HCT116 (cell line): ENCODE measurements around the gene BTC. TPM values are rescaled to one million over a fixed set of nuclear protein-coding genes. Genes with fewer than 3 reads are reported as not detected.
A peak's percentile ranks its signal among the peaks of the same experiment; 100 is the strongest.

ENCODE experiments used
- ATAC-seq: fragments of 200-7000 bp; cut with Tn5 transposase; 2 replicates; pipeline ENCODE4 v1.9.1; 2020; ENCODE audit warnings: mild to moderate bottlenecking, moderate library complexity
- Bru-seq: library from RNA; stranded (reverse); fragments of 400-500 nt; gene quantifications from one replicate; lab custom pipeline; 2021; lab: Mats Ljungman, UMichigan
- BruChase-seq, 2 experiments: library from RNA; stranded (reverse); fragments of 400-500 nt; gene quantifications; one replicate each; lab custom pipeline; 2021; lab: Mats Ljungman, UMichigan
- BruUV-seq: library from RNA; stranded (reverse); fragments of 400-500 nt; replicated peaks from 2 replicates; lab custom pipeline; 2021; lab: Mats Ljungman, UMichigan
- CTCF ChIA-PET: fragments of 300-600 bp; sonication (Branson Sonifier 250); formaldehyde crosslinking; loops from one replicate; lab custom pipeline; 2021; ENCODE audit warnings: antibody characterized with exemption; lab: Charles Lee
- POLR2A ChIA-PET: fragments of 300-600, 350-600 bp; sonication (Branson Sonifier 250); formaldehyde crosslinking; loops from one replicate; lab custom pipeline; 2021; ENCODE audit warnings: antibody characterized with exemption; lab: Charles Lee
- RAD21 ChIA-PET, 2 experiments: fragments of 300-600 bp; sonication (Branson Sonifier 250); formaldehyde crosslinking; loops; one replicate each; lab custom pipeline; 2023; ENCODE audit warnings: low total read pairs in 2 of 2; ENCODE audit not compliant: uncharacterized antibody in 2 of 2, unreplicated experiment in 2 of 2, low non-redundant PET in 1 of 2; lab: Charles Lee
- DNase-seq: peaks from one replicate; pipeline ENCODE4 v3.0.0-alpha.2; 2010; ENCODE audit warnings: low read depth, low spot score
- H2AFZ ChIP-seq: fragments of 200-600 bp; shearing (Covaris generic), sonication (generic); 2 replicates; pipeline ENCODE4 v1.6.1; 2017; ENCODE audit warnings: low read depth, mixed run types, mixed read lengths, antibody characterized with exemption, low read length; ENCODE audit not compliant: poor library complexity, severe bottlenecking
- H3K27ac ChIP-seq: 2 replicates; pipeline ENCODE4 v1.5.1; 2012; ENCODE audit warnings: low read depth, low read length
- H3K27me3 ChIP-seq: fragments of 200-600 bp; sonication (generic); 2 replicates; pipeline ENCODE4 v1.6.1; 2016; ENCODE audit warnings: mixed run types, low read length, mixed read lengths; ENCODE audit not compliant: insufficient read depth
- H3K36me3 ChIP-seq, 2 experiments: fragments of 200-500 bp in 1 of 2; fragments of 200-600 bp in 1 of 2; sonication (Bioruptor generic) in 1 of 2; sonication (generic) in 1 of 2; 2 replicates each; pipeline versions ENCODE4 v1.5.1 to v1.6.1; 2014 to 2016; ENCODE audit warnings: low read length in 2 of 2, inconsistent platforms in 1 of 2, mixed read lengths in 1 of 2, mixed run types in 1 of 2; ENCODE audit not compliant: insufficient read depth in 2 of 2, control insufficient read depth in 1 of 2
- H3K4me1 ChIP-seq, 2 experiments: fragments of 200-600 bp in 1 of 2; sonication (generic) in 1 of 2; 2 replicates each; pipeline versions ENCODE4 v1.5.1 to v1.6.1; 2012 to 2017; ENCODE audit warnings: low read length in 2 of 2, inconsistent platforms in 1 of 2, mild to moderate bottlenecking in 1 of 2, mixed read lengths in 1 of 2, mixed run types in 1 of 2, moderate library complexity in 1 of 2; ENCODE audit not compliant: insufficient read depth in 2 of 2, control insufficient read depth in 1 of 2
- H3K4me2 ChIP-seq: fragments of 200-600 bp; sonication (generic); 2 replicates; pipeline ENCODE4 v1.6.1; 2017; ENCODE audit warnings: mixed run types, low read length, mixed read lengths
- H3K4me3 ChIP-seq, 2 experiments: fragments of 200-600 bp in 1 of 2; sonication (generic) in 1 of 2; replicated peaks in 1 of 2; 2 replicates each; pipeline ENCODE4 v1.5.1; 2011 to 2016; ENCODE audit warnings: low read length in 2 of 2, control low read depth in 1 of 2, low read depth in 1 of 2, mild to moderate bottlenecking in 1 of 2, mixed read lengths in 1 of 2, mixed run types in 1 of 2
- H3K79me2 ChIP-seq: fragments of 200-600 bp; sonication (generic); 2 replicates; pipeline ENCODE4 v1.6.1; 2017; ENCODE audit warnings: mild to moderate bottlenecking, mixed run types, low read length, moderate library complexity, mixed read lengths; ENCODE audit not compliant: insufficient read depth
- H3K9ac ChIP-seq: fragments of 200-600 bp; sonication (generic); 2 replicates; pipeline ENCODE4 v1.6.1; 2016; ENCODE audit warnings: low read length, mixed read lengths
- H3K9me2 ChIP-seq: fragments of 200-600 bp; sonication (generic), shearing (Covaris generic); 2 replicates; pipeline ENCODE4 v1.6.1; 2017; ENCODE audit warnings: mixed run types, mild to moderate bottlenecking, moderate library complexity; ENCODE audit not compliant: insufficient read depth
- H3K9me3 ChIP-seq, 2 experiments: fragments of 200-500 bp in 1 of 2; fragments of 200-600 bp in 1 of 2; sonication (Bioruptor generic) in 1 of 2; sonication (generic) in 1 of 2; 2 replicates each; pipeline ENCODE4 v1.6.1; 2014 to 2017; ENCODE audit warnings: low read length in 2 of 2, mixed read lengths in 2 of 2, inconsistent platforms in 1 of 2, low read depth in 1 of 2, mild to moderate bottlenecking in 1 of 2, mixed run types in 1 of 2, moderate library complexity in 1 of 2; ENCODE audit not compliant: control insufficient read depth in 1 of 2, insufficient read depth in 1 of 2
- H4K20me1 ChIP-seq: fragments of 200-600 bp; sonication (generic), shearing (Covaris generic); 2 replicates; pipeline ENCODE4 v1.6.1; 2017; ENCODE audit warnings: mixed run types, mild to moderate bottlenecking, moderate library complexity; ENCODE audit not compliant: insufficient read depth
- CBX3 ChIP-seq: IDR thresholded peaks from 2 replicates; pipeline ENCODE4 v1.6.1; 2012; ENCODE audit warnings: low read depth
- CEBPB ChIP-seq: IDR thresholded peaks from 2 replicates; pipeline ENCODE4 v1.6.1; 2012; ENCODE audit warnings: low read depth
- EGR1 ChIP-seq: IDR thresholded peaks from 2 replicates; pipeline ENCODE4 v1.6.1; 2012; ENCODE audit warnings: low read depth
- ELF1 ChIP-seq: IDR thresholded peaks from 2 replicates; pipeline ENCODE4 v1.6.1; 2012; ENCODE audit warnings: low read depth, borderline replicate concordance
- EZH2 ChIP-seq: fragments of 200-600 bp; sonication (generic); IDR thresholded peaks from 2 replicates; pipeline ENCODE4 v1.6.1; 2017; ENCODE audit warnings: antibody characterized with exemption, mixed run types
- EZH2phosphoT487 ChIP-seq: fragments of 200-600 bp; IDR thresholded peaks from 2 replicates; pipeline ENCODE4 v1.6.1; 2018; ENCODE audit warnings: antibody characterized with exemption, borderline replicate concordance
- FOSL1 ChIP-seq: IDR thresholded peaks from 2 replicates; pipeline ENCODE4 v1.6.1; 2012; ENCODE audit warnings: low read depth
- JUND ChIP-seq: IDR thresholded peaks from 2 replicates; pipeline ENCODE4 v1.6.1; 2012
- POLR2A ChIP-seq: IDR thresholded peaks from 2 replicates; pipeline ENCODE4 v1.7.0; 2011; ENCODE audit warnings: borderline replicate concordance; ENCODE audit not compliant: insufficient read depth, insufficient read length; ENCODE audit errors: extremely low read depth
- POLR2AphosphoS5 ChIP-seq: IDR thresholded peaks from 2 replicates; pipeline ENCODE4 v1.6.1; 2011; ENCODE audit warnings: mild to moderate bottlenecking, low read depth, low read length, moderate library complexity
- RAD21 ChIP-seq: IDR thresholded peaks from 2 replicates; pipeline ENCODE4 v1.6.1; 2012; ENCODE audit warnings: low read depth, mild to moderate bottlenecking
- SP1 ChIP-seq: IDR thresholded peaks from 2 replicates; pipeline ENCODE4 v1.6.1; 2012; ENCODE audit warnings: low read depth
- SRF ChIP-seq: IDR thresholded peaks from 2 replicates; pipeline ENCODE4 v1.6.1; 2012; ENCODE audit warnings: low read depth
- TCF7L2 ChIP-seq: IDR thresholded peaks from 2 replicates; pipeline ENCODE4 v1.7.0; 2011; ENCODE audit warnings: borderline replicate concordance, inconsistent platforms; ENCODE audit not compliant: insufficient read depth, insufficient read length; ENCODE audit errors: extremely low read depth
- YY1 ChIP-seq: IDR thresholded peaks from 2 replicates; pipeline ENCODE4 v1.6.1; 2011; ENCODE audit warnings: low read length, low read depth, moderate library complexity, mild to moderate bottlenecking; ENCODE audit not compliant: insufficient replicate concordance; ENCODE audit errors: extremely low read depth
- ZFX ChIP-seq: fragments of 450-650 bp; IDR thresholded peaks from 2 replicates; pipeline ENCODE4 v1.6.1; 2017
- ZNF274 ChIP-seq: fragments of 200-500 bp; sonication (Bioruptor generic); IDR thresholded peaks from 2 replicates; pipeline ENCODE4 v1.6.1; 2014; ENCODE audit warnings: mild to moderate bottlenecking, low read depth, low read length, inconsistent platforms
- intact Hi-C: fragments of 100-400 bp; cut with micrococcal nuclease; formaldehyde crosslinking; loops from 2 replicates; pipeline ENCODE4 v1.10.0; 2022
- long read RNA-seq: library from polyadenylated mRNA; unstranded; transcript quantifications from one replicate; pipeline ENCODE4 v2.0.0, GENCODE V29; 2021; ENCODE audit not compliant: unreplicated experiment
- polyA plus RNA-seq: library from polyadenylated mRNA; unstranded; fragments of >200 nt; gene quantifications from 2 replicates; pipeline ENCODE4 v1.2.1, GENCODE V29; 2012; ENCODE audit warnings: missing spikeins
- total RNA-seq: library from RNA; stranded (reverse); gene quantifications from one replicate; pipeline ENCODE4 v1.2.1, GENCODE V29; 2021; ENCODE audit not compliant: unreplicated experiment
- TF ChIP-seq, protein P1 (sequence below), 3 experiments: fragments of 200-600 bp in 1 of 3; sonication (generic) in 1 of 3; IDR thresholded peaks in 2 of 3; conservative IDR thresholded peaks in 1 of 3; 2 replicates each; pipeline ENCODE4 v1.5.1; 2012 to 2017; ENCODE audit warnings: low read depth in 2 of 3, low read length in 2 of 3, antibody characterized with exemption in 1 of 3, borderline replicate concordance in 1 of 3, control low read depth in 1 of 3, mild to moderate bottlenecking in 1 of 3, mixed read lengths in 1 of 3, mixed run types in 1 of 3, moderate library complexity in 1 of 3; ENCODE audit not compliant: insufficient read depth in 1 of 3
- TF ChIP-seq, protein P2 (sequence below): IDR thresholded peaks from 2 replicates; pipeline ENCODE4 v1.6.1; 2011; ENCODE audit warnings: mild to moderate bottlenecking, low read length, moderate library complexity; ENCODE audit not compliant: insufficient replicate concordance; ENCODE audit errors: extremely low read depth
- TF ChIP-seq, protein P3 (sequence below): IDR thresholded peaks from 2 replicates; pipeline ENCODE4 v1.6.1; 2012
- TF ChIP-seq, protein P4 (sequence below): IDR thresholded peaks from 2 replicates; pipeline ENCODE4 v1.6.1; 2012

The BTC gene, protein sequence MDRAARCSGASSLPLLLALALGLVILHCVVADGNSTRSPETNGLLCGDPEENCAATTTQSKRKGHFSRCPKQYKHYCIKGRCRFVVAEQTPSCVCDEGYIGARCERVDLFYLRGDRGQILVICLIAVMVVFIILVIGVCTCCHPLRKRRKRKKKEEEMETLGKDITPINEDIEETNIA
- total RNA-seq (4.5 TPM), Bru-seq, nascent RNA (percentile 55 among the genes with signal in this experiment), BruChase-seq, experiment 1, labeled RNA remaining after a 6-hour chase (percentile 48 among the genes with signal in this experiment), BruChase-seq, experiment 2, labeled RNA remaining after a 2-hour chase (percentile 52 among the genes with signal in this experiment)
- 2.2 and 2.4 TPM in 2 replicates for polyA plus RNA-seq
- long read RNA-seq, transcript BTC-201 (6 exons, 2,816 nt), result major isoform, 5 of 11 reads
- long read RNA-seq, partial matches to known transcripts, result 4 of 11 reads
- long read RNA-seq, other reads (novel, unspliced or antisense), result 2 of 11 reads

DNA sequence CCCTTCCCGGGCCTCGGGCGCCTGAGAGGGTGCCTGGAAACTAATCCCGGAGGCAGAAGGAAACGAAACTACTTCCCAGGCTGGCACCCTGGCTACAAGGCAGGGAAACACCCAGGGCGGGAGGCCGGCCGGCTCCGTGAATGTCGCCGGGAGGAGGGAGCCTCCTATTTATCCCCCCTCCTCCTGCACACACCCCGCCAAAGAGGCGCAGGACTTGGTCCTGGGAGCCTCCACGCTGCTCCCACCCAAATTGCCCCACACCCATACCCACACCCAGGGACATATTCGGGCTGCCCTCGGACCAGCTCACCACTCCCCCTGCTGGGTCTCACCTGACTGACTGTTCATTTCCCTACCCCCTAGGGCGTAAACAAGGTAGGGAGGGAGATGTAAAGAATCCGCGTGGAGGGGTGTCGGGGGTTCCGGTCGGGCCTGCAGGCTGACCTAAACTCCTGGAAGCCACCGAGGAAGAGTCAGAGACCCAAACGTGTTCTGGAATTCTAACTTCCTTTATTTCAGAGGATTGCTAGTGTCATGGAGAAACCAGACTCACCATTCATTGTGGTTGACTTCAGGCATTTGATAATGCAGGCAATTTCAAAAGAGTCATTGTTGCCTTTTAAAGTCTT, at the start of gene BTC:
TSS of gene BTC (minus strand) at position 142 of the 629 bp plus-strand sequence. CDS start 198 bp downstream, outside the sequence.
- ChIA-PET RAD21 (interaction anchor here in 1 of 2 experiments (1.1 kb wide), 1 partner anchor 262 kb away, joined by 3 read pairs; no protein-coding TSS in a partner anchor), CTCF (interaction anchor here (0.6 to 2.3 kb wide), 18 partner anchors 8 to 569 kb away, joined by 3 to 17 read pairs (median 4); no protein-coding TSS in a partner anchor), POLR2A (interaction anchor here (1.3 to 1.8 kb wide), 3 partner anchors 19 to 349 kb away, joined by 3 to 13 read pairs (median 4); partner anchors contain the start of gene AREG)
- Histone ChIP-seq H3K9ac (peak within 1 kb of the TSS; percentile 69), H3K27me3 (no peaks in the 10 kb centered on the region), H3K4me1 (peaks cover 9 to 19% of the 10 kb centered on the region in 2 experiments), H3K4me2 (peak within 1 kb of the TSS; percentile 92), H3K36me3 (no peaks in the 10 kb centered on the region), H3K27ac (peak within 1 kb of the TSS; percentile 84), H3K4me3 (peak within 1 kb of the TSS; percentile 61 to 69), H3K9me2 (no peaks in the 10 kb centered on the region), H3K79me2 (no peaks in the 10 kb centered on the region), H2AFZ (peak within 1 kb of the TSS; percentile 79), H3K9me3 (no peaks in the 10 kb centered on the region), H4K20me1 (no peaks in the 10 kb centered on the region)
- BruUV-seq, result no TSS peak
- DNase-seq, result peak; percentile 43
- peak; percentile 88 for ATAC-seq
- intact Hi-C loops, result loop anchor here (2.0 to 5.0 kb wide), 3 partner anchors 120 to 472 kb away; no protein-coding TSS in a partner anchor
- TF ChIP-seq POLR2AphosphoS5 (peak; percentile 55; the same call in 1 of the 2 replicates), SP1 (peak; percentile 24; the same call in 1 of the 2 replicates), EZH2 (no peak), FOSL1 (no peak), CEBPB (no peak), JUND (no peak), ZNF274 (no peak), POLR2A (no peak), RAD21 (peak; percentile 63), TCF7L2 (peak; percentile 77), YY1 (peak; percentile 56), CBX3 (peak; percentile 52; the same call in 1 of the 2 replicates), EGR1 (no peak), ELF1 (no peak), EZH2phosphoT487 (no peak), SRF (no peak), ZFX (0 out of 2 replicates have a peak, but pooled peaks have one; percentile 1)
- TF ChIP-seq, protein P1, sequence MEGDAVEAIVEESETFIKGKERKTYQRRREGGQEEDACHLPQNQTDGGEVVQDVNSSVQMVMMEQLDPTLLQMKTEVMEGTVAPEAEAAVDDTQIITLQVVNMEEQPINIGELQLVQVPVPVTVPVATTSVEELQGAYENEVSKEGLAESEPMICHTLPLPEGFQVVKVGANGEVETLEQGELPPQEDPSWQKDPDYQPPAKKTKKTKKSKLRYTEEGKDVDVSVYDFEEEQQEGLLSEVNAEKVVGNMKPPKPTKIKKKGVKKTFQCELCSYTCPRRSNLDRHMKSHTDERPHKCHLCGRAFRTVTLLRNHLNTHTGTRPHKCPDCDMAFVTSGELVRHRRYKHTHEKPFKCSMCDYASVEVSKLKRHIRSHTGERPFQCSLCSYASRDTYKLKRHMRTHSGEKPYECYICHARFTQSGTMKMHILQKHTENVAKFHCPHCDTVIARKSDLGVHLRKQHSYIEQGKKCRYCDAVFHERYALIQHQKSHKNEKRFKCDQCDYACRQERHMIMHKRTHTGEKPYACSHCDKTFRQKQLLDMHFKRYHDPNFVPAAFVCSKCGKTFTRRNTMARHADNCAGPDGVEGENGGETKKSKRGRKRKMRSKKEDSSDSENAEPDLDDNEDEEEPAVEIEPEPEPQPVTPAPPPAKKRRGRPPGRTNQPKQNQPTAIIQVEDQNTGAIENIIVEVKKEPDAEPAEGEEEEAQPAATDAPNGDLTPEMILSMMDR (IDR thresholded peaks at IDR 0.05 in 2 of 3, conservative IDR thresholded peaks at IDR 0.05 in 1 of 3; ENCODE audit: borderline replicate concordance in 1 of 3, insufficient read depth in 1 of 3, low read depth in 2 of 3, low read length in 2 of 3), result peak in 2 of 3 experiments; percentile 62 to 70; a peak in 4 of 6 replicates
- TF ChIP-seq, protein P2, sequence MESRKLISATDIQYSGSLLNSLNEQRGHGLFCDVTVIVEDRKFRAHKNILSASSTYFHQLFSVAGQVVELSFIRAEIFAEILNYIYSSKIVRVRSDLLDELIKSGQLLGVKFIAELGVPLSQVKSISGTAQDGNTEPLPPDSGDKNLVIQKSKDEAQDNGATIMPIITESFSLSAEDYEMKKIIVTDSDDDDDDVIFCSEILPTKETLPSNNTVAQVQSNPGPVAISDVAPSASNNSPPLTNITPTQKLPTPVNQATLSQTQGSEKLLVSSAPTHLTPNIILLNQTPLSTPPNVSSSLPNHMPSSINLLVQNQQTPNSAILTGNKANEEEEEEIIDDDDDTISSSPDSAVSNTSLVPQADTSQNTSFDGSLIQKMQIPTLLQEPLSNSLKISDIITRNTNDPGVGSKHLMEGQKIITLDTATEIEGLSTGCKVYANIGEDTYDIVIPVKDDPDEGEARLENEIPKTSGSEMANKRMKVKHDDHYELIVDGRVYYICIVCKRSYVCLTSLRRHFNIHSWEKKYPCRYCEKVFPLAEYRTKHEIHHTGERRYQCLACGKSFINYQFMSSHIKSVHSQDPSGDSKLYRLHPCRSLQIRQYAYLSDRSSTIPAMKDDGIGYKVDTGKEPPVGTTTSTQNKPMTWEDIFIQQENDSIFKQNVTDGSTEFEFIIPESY, result peak; percentile 21
- TF ChIP-seq, protein P3, sequence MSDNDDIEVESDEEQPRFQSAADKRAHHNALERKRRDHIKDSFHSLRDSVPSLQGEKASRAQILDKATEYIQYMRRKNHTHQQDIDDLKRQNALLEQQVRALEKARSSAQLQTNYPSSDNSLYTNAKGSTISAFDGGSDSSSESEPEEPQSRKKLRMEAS, result peak; percentile 43; the same call in 1 of the 2 replicates
- TF ChIP-seq, protein P4, sequence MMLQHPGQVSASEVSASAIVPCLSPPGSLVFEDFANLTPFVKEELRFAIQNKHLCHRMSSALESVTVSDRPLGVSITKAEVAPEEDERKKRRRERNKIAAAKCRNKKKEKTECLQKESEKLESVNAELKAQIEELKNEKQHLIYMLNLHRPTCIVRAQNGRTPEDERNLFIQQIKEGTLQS, result no peak
